Esophagus (tissue), 2 donors: ENCODE measurements around the gene TRMT2A. TPM values are rescaled to one million over a fixed set of nuclear protein-coding genes. Genes with fewer than 3 reads are reported as not detected.
"Not testable (repeated sequence)": the region's sequence is repeated elsewhere in the genome, so short reads cannot be mapped to it uniquely, and the experiment has no call there.

Source experiments
- H3K27ac ChIP-seq, 2 donors: one replicate each; pipeline ENCODE4 v1.5.1; 2013; ENCODE audit warnings: low read depth in 2 of 2, mild to moderate bottlenecking in 2 of 2, inconsistent platforms in 1 of 2, low read length in 1 of 2, moderate library complexity in 1 of 2
- H3K27me3 ChIP-seq, 2 donors: one replicate each; pipeline ENCODE4 v1.6.1; 2013; ENCODE audit warnings: low read length in 2 of 2, control low read depth in 1 of 2, mild to moderate bottlenecking in 1 of 2; ENCODE audit not compliant: insufficient read depth in 2 of 2, control insufficient read depth in 1 of 2
- H3K36me3 ChIP-seq, 2 donors: one replicate each; pipeline ENCODE4 v1.6.1; 2013; ENCODE audit warnings: low read length in 1 of 2; ENCODE audit not compliant: control insufficient read depth in 2 of 2, insufficient read depth in 2 of 2
- H3K4me1 ChIP-seq, 2 donors: one replicate each; pipeline ENCODE4 v1.6.1; 2013; ENCODE audit warnings: low read length in 1 of 2; ENCODE audit not compliant: control insufficient read depth in 2 of 2, insufficient read depth in 2 of 2
- H3K4me3 ChIP-seq, 2 donors: one replicate each; pipeline ENCODE4 v1.5.1; 2013; ENCODE audit warnings: low read length in 2 of 2, mild to moderate bottlenecking in 2 of 2, low read depth in 1 of 2, moderate library complexity in 1 of 2
- H3K9me3 ChIP-seq, 2 donors: one replicate each; pipeline ENCODE4 v1.6.1; 2013; ENCODE audit warnings: mild to moderate bottlenecking in 2 of 2, low read depth in 1 of 2, low read length in 1 of 2, moderate library complexity in 1 of 2; ENCODE audit not compliant: control insufficient read depth in 2 of 2, insufficient read depth in 1 of 2
- WGBS, 2 donors: extraction: QIAGEN DNeasy Blood & Tissue Kit; methylation state at CpG; one replicate each; pipeline ENCODE4 v1.1.7; 2013; 5-methylcytosine and 5-hydroxymethylcytosine counted together
- polyA plus RNA-seq, 2 donors: library from polyadenylated mRNA; stranded (reverse); fragments of 200-250 nt; gene quantifications; one replicate each; pipeline ENCODE4 v1.2.3, GENCODE V29; 2013
- donor health status: healthy with polysubstance abuse.
- donor health status: Bipolar disorder and iron deficiency.

TRMT2A gene
- 10 to 100 TPM; 41.1 to 77.1 TPM for polyA plus RNA-seq

- Histone ChIP-seq H3K4me1 (peaks cover 8 to 9% of the 10 kb centered on the region in 2 donors), H3K27me3 (no peaks in the 10 kb centered on the region), H3K36me3 (peaks cover 15 to 45% of the 10 kb centered on the region in 2 donors), H3K27ac (peak within 1 kb of the TSS; percentile 76 to 77), H3K4me3 (peak within 1 kb of the TSS; percentile 86 to 88), H3K9me3 (no peaks in the 10 kb centered on the region)
- WGBS, 2 donors: 0% methylated on average over 71 to 88 of the region's 88 CpGs
Observed at GRCh38 chr22:20116951-20117632, at the start of gene TRMT2A. TSS of gene TRMT2A (minus strand) at chr22:20117226. CDS start at chr22:20116906, 320 bp downstream.

GRCh38 chr22:20166703-20167102 lies 49.7 kb upstream of the TRMT2A start:
- no peaks in the 10 kb centered on the region for H3K9me3 ChIP-seq
- H3K4me3 ChIP-seq: no peak overlapping the region
- WGBS, 2 donors: 87 to 89% methylated on average over 9 of the region's 9 CpGs
- H3K27me3 ChIP-seq: no peaks in the 10 kb centered on the region
- H3K4me1 ChIP-seq: no peaks in the 10 kb centered on the region
- no peak overlapping the region for H3K27ac ChIP-seq
- H3K36me3 ChIP-seq: no peaks in the 10 kb centered on the region

GRCh38 chr22:20165913-20166312 lies 48.9 kb upstream of the TRMT2A start:
- no peak overlapping the region for H3K4me3 ChIP-seq
- H3K4me1 ChIP-seq: peaks cover 0 to 2% of the 10 kb centered on the region in 2 donors
- H3K9me3 ChIP-seq: no peaks in the 10 kb centered on the region
- WGBS, 2 donors: 86 to 88% methylated on average over 7 of the region's 7 CpGs
- H3K36me3 ChIP-seq: no peaks in the 10 kb centered on the region
- H3K27ac ChIP-seq: no peak overlapping the region
- no peaks in the 10 kb centered on the region for H3K27me3 ChIP-seq

- Histone ChIP-seq H3K9me3 (no peaks in the 10 kb centered on the region), H3K4me3 (no peak overlapping the region), H3K27ac (no peak overlapping the region), H3K36me3 (no peaks in the 10 kb centered on the region), H3K27me3 (no peaks in the 10 kb centered on the region), H3K4me1 (peaks cover 0 to 2% of the 10 kb centered on the region in 2 donors)
- WGBS, 2 donors: 89 to 94% methylated on average over 12 of the region's 12 CpGs
Observed at GRCh38 chr22:20165421-20165820, 48.4 kb upstream of the TRMT2A start.

GRCh38 chr22:20164863-20165262 lies 47.8 kb upstream of the TRMT2A start:
- Histone ChIP-seq H3K9me3 (no peaks in the 10 kb centered on the region), H3K36me3 (no peaks in the 10 kb centered on the region), H3K27me3 (no peaks in the 10 kb centered on the region), H3K4me1 (peaks cover 0 to 2% of the 10 kb centered on the region in 2 donors), H3K27ac (no peak overlapping the region), H3K4me3 (no peak overlapping the region)
- 70 to 73% methylated on average over 11 of the region's 11 CpGs for WGBS, 2 donors

DNA sequence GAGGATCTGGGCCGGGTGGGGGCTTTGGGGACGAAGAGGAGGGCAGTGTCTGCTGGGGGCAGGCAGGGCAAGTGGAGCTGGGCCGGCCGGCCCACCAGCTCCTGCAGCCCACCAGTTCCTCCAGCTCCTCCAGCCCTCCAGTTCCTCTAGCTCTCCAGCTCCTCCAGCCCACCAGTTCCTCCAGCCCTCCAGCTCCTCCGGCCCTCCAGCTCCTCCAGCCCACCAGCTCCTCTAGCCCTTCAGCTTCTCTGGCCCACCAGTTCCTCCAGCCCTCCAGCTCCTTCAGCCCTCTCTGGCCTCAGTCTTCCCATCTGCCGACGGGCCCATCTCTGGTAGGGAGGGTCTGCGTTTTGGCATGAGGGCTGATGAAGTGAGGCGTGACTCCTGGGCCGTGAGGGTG lies 43.0 kb upstream of the TRMT2A start:
- H3K27ac ChIP-seq: no peak overlapping the region
- H3K4me3 ChIP-seq: no peak overlapping the region
- H3K4me1 ChIP-seq: peaks cover 0 to 2% of the 10 kb centered on the region in 2 donors
- no peaks in the 10 kb centered on the region for H3K36me3 ChIP-seq
- H3K27me3 ChIP-seq: no peaks in the 10 kb centered on the region
- 78 to 80% methylated on average over 10 of the region's 10 CpGs for WGBS, 2 donors
- H3K9me3 ChIP-seq: no peaks in the 10 kb centered on the region

DNA sequence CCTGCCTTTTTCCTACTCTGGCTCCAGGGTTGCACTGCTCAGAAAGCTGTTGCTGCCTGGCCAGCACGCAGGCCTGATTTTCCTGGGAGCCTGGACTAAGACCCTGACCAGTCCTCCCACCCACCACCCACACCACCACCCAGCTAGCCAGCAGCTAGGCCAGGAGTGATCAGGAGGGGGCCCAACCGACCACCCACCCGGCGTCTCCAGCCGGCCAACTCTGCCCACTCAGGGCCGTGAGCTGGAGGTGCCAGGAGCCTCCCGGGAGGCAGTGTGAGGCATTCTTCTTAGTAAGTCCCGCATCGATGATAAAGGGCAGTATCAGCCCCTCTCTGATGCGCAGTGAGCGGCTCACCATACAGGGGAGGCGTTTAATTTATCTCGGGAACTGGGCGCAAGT lies 42.5 kb upstream of the TRMT2A start:
- H3K36me3 ChIP-seq, H3K4me1 ChIP-seq, H3K9me3 ChIP-seq, H3K27me3 ChIP-seq, H3K27ac ChIP-seq, H3K4me3 ChIP-seq: not testable (repeated sequence)
- WGBS, 2 donors: 68 to 78% methylated on average over 8 to 13 of the region's 14 CpGs

DNA sequence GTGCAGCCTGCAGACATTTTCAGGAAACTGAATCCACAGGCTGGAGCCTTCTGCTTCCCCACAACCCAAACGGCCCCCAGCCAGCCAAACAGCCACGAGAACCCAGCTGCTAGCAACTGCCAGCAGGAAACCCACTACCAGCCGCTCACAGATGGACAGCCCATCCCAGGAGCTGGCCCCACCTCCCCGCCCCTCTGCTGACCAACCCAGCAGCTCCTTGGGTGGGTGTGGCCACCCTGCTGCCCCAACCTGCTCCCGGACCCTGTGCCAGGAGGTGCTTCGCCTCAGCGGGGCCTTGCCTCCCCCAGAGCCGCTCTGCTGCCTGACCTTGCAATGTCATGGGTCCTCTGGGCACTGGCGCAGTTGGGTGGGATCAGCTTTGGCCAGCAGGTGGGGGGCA lies 42.0 kb upstream of the TRMT2A start:
- no peak overlapping the region for H3K4me3 ChIP-seq
- no peaks in the 10 kb centered on the region for H3K9me3 ChIP-seq
- H3K36me3 ChIP-seq: no peaks in the 10 kb centered on the region
- 27 to 43% methylated on average over 8 to 9 of the region's 9 CpGs for WGBS, 2 donors
- H3K27ac ChIP-seq: no peak overlapping the region
- H3K4me1 ChIP-seq: peaks cover 0 to 2% of the 10 kb centered on the region in 2 donors
- no peaks in the 10 kb centered on the region for H3K27me3 ChIP-seq

GRCh38 chr22:20158391-20159036 lies 41.5 kb upstream of the TRMT2A start:
- no peaks in the 10 kb centered on the region for H3K36me3 ChIP-seq
- H3K27me3 ChIP-seq: no peaks in the 10 kb centered on the region
- H3K4me3 ChIP-seq: no peak overlapping the region
- no peaks in the 10 kb centered on the region for H3K9me3 ChIP-seq
- WGBS, 2 donors: 65 to 79% methylated on average over 13 to 15 of the region's 15 CpGs
- H3K4me1 ChIP-seq: peaks cover 0 to 2% of the 10 kb centered on the region in 2 donors
- no peak overlapping the region for H3K27ac ChIP-seq
